NAMALWA (cell line): ENCODE data around the gene ZNF202.

ENCODE experiments used
- DNase-seq: peaks from one replicate; pipeline ENCODE4 v3.0.0-alpha.2; 2015; ENCODE audit warnings: low spot score

The ZNF202 gene

DNA sequence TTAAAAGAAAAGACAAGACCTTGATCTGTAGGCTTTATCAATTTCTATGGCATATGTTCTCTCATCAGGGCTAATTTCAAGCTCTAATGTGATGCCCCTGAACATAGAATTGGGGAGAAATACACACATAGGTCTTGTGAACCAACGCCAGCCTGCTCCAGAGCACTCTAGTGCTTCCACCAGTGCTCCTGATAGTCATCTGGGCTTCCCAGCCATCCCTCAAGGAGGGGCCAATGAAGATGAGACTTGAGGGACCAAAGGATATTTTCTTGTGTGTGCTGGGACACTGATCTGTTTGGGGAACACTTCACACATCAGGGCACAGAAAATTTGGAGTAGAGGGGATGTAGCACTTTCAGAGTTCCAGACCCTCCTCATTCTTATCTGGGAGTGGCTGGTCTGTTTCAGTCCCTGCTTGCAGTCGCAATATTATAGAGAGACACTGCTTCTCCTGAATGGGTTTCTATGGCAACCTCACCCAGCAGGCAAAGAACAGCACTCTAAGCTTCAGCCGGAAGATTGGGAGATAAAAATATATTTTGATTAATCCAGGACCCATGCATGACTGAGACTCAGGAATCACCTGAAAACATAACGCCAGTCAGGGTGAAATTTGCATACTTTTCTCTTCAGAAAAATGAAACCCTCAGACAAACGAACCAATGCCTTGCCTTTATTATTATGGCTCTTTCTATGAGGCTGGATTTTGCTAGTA, 58.6 kb downstream of the ZNF202 start:
- DNase-seq = no peak

DNA sequence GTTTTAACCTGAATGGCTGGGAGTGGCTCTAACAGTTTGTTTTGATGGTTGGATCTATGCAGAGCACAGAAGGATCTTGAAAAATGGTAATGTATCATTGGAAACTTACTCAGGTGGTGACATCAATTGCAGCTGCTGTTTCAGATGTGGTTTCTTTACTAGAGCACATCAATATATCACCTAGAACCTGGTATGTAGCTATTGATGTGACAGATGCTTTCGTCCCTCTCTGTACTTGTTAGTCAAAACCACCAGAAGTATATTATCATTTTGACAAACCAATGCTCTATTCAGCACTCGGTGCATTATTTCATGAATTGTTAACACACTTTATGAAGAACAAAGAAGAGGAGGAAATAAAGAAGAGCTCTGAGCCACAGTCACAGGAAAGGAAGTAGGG, 60.4 kb downstream of the ZNF202 start:
- DNase-seq = no peak

DNA sequence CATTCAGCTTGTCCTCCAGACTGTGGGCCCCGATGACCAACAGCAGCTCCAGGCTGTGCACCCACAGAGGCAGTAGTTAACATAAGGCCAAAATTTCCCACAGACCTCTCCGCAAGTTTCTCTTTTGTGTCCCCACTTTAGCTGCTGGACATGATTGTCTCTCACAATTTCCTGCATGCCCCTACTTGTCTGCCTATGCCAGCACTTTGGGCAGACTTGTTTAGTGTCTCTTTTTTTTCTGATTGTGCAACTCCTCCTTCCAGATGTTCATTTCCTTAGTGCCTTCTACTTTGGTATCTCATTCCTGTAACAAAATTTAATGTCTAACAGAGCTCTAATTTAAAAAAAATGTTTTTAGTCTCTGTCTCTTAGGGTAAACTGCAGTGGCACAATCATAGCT, 63.2 kb downstream of the ZNF202 start:
- DNase-seq = no peak

DNA sequence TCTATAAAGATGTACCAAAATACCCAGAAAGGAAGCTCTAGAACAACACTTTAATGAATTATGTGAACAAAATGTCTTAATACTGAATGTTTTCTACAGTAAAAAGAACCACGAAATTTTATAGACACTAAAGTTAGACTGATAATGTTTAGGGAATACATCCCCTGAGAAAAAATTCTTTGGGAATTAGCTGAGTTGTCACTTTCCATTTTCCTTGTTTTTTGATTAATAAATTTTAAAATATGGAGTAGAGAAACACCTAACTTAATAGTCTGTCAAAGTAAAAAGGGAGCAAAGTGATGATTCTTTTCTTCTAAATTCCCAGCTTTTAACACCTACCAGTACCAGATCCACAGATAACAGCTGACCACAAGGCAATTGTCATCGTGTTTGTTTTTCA, 64.0 kb downstream of the ZNF202 start:
- no peak for DNase-seq

DNA sequence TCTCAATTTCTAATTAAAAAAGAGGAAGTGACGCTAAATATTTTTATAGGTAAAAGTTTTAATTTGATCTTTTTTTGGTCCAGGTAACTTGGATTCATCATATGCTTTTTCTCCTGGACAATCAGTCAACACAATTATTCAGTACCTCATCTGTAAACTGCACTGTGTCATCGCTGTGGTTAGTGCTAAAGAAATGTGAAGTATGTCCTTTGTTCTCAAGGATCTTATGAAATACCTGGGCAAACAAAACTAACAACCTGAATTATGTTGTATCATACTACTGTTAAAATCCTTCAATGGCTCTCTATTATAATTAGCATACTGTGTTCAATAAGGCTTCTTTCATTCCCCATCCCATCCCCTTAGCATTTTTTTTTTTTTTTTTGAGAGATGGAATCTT, 67.2 kb downstream of the ZNF202 start:
- no peak for DNase-seq
